K562 (cell line): ENCODE measurements around the gene RUNX3. TPM values are rescaled to one million over a fixed set of nuclear protein-coding genes. Genes with fewer than 3 reads are reported as not detected.
A peak's percentile ranks its signal among the peaks of the same experiment; 100 is the strongest.

Experiments used
- ATF7 ChIP-seq: fragments of 450-650 bp; IDR thresholded peaks from 2 replicates; pipeline ENCODE4 v1.7.1; 2014; ENCODE audit warnings: mild to moderate bottlenecking, moderate library complexity
- E2F5 ChIP-seq: sonication (generic); formaldehyde crosslinking; IDR thresholded peaks from 2 replicates; pipeline ENCODE4 v1.8.0; 2022; ENCODE audit warnings: mild to moderate bottlenecking, missing genetic modification reagents
- FOS ChIP-seq: IDR thresholded peaks from 3 replicates; pipeline ENCODE4 v1.6.1; 2011; ENCODE audit not compliant: insufficient read length; ENCODE audit errors: extremely low read depth
- FOXO4 ChIP-seq: fragments of 450-650 bp; formaldehyde crosslinking; IDR thresholded peaks from 2 replicates; pipeline ENCODE4 v1.4.0; 2020; ENCODE audit warnings: mild to moderate bottlenecking, moderate library complexity
- MAFG ChIP-seq: fragments of 450-650 bp; conservative IDR thresholded peaks from 2 replicates; pipeline ENCODE4 v1.6.1; 2016; ENCODE audit warnings: missing genetic modification characterization, missing compliant biosample characterization
- MEF2D ChIP-seq: conservative IDR thresholded peaks from 2 replicates; pipeline ENCODE4 v1.6.1; 2016; ENCODE audit warnings: low read depth, missing genetic modification characterization, missing compliant biosample characterization
- PATZ1 ChIP-seq: fragments of 250-450 bp; sonication (Bioruptor Pico); IDR thresholded peaks from 2 replicates; pipeline ENCODE4 v1.5.0; 2020; ENCODE audit warnings: mild to moderate bottlenecking, borderline replicate concordance
- RBM17 ChIP-seq: fragments of 200-400 bp; formaldehyde crosslinking; IDR thresholded peaks from 2 replicates; pipeline ENCODE4 v1.6.1; 2017; ENCODE audit warnings: low read depth, mild to moderate bottlenecking, low read length, borderline replicate concordance
- SAFB2 ChIP-seq: fragments of 200-400 bp; formaldehyde crosslinking; IDR thresholded peaks from 2 replicates; pipeline ENCODE4 v1.6.1; 2018; ENCODE audit warnings: borderline replicate concordance, low read length, low read depth, moderate library complexity; ENCODE audit not compliant: severe bottlenecking
- SIX5 ChIP-seq, 2 experiments: IDR thresholded peaks; 2 replicates each; pipeline ENCODE4 v1.6.1; 2011; ENCODE audit warnings: low read length in 2 of 2, borderline replicate concordance in 1 of 2, low read depth in 1 of 2, mild to moderate bottlenecking in 1 of 2, moderate library complexity in 1 of 2; ENCODE audit not compliant: insufficient read depth in 1 of 2
- SNAPC5 ChIP-seq: fragments of 250-450 bp; sonication (Bioruptor Pico); IDR thresholded peaks from 2 replicates; pipeline ENCODE4 v1.8.0; 2021; ENCODE audit warnings: moderate library complexity, mild to moderate bottlenecking, inconsistent platforms
- STAT6 ChIP-seq: sonication (generic); formaldehyde crosslinking; IDR thresholded peaks from 2 replicates; pipeline ENCODE4 v1.8.1; 2023; ENCODE audit warnings: mild to moderate bottlenecking, missing genetic modification reagents
- TCF15 ChIP-seq: fragments of 250-450 bp; sonication (Bioruptor Pico); IDR thresholded peaks from 2 replicates; pipeline ENCODE4 v1.8.0; 2022; ENCODE audit warnings: moderate library complexity, mild to moderate bottlenecking, inconsistent platforms
- TEAD4 ChIP-seq, 2 experiments: sonication (generic) in 1 of 2; formaldehyde crosslinking in 1 of 2; IDR thresholded peaks; 2 replicates each; pipeline versions ENCODE4 v1.6.1 to v1.8.0; 2012 to 2022; ENCODE audit warnings: borderline replicate concordance in 1 of 2, inconsistent platforms in 1 of 2, low read length in 1 of 2, mild to moderate bottlenecking in 1 of 2, missing genetic modification reagents in 1 of 2
- ZNF324 ChIP-seq: fragments of 250-450 bp; sonication (Bioruptor Pico); IDR thresholded peaks from 2 replicates; pipeline ENCODE4 v1.4.0; 2020; ENCODE audit warnings: mild to moderate bottlenecking
- ZNF347 ChIP-seq: fragments of 450-650 bp; formaldehyde crosslinking; IDR thresholded peaks from 2 replicates; pipeline ENCODE4 v1.4.0; 2020; ENCODE audit warnings: low read depth, mild to moderate bottlenecking, moderate library complexity
- ZNF41 ChIP-seq: fragments of 250-450 bp; sonication (Bioruptor Pico); conservative IDR thresholded peaks from 2 replicates; pipeline ENCODE4 v1.4.0; 2020; ENCODE audit warnings: mild to moderate bottlenecking
- ZNF57 ChIP-seq: fragments of 450-650 bp; formaldehyde crosslinking; IDR thresholded peaks from 2 replicates; pipeline ENCODE4 v1.4.0; 2020; ENCODE audit warnings: mild to moderate bottlenecking, moderate library complexity
- ZNF644 ChIP-seq: fragments of 200-800 bp; sonication (Bioruptor generic); IDR thresholded peaks from 2 replicates; pipeline ENCODE4 v1.6.1; 2016; ENCODE audit warnings: low read depth, missing genetic modification characterization, missing compliant biosample characterization
- ZNF778 ChIP-seq: fragments of 450-650 bp; formaldehyde crosslinking; IDR thresholded peaks from 2 replicates; pipeline ENCODE4 v1.4.0; 2020; ENCODE audit warnings: mild to moderate bottlenecking, moderate library complexity
- polyA plus RNA-seq, 8 experiments: library from polyadenylated mRNA; depleted of rRNA in 4 of 8; stranded (reverse) in 5 of 8; unstranded in 3 of 8; fragments of >200 nt; fragmentation: Nextera tagmentation in 2 of 8; fragmentation: Illumina TruSeq in 1 of 8; extraction: Ambion mirVana in 2 of 8; extraction: Trizol in 1 of 8; gene quantifications; 2 replicates each; pipeline versions ENCODE4 v1.2.1 to v1.2.3, GENCODE V29; 2011 to 2014; ENCODE audit warnings: inconsistent platforms in 1 of 8, missing spikeins in 1 of 8
- total RNA-seq, 7 experiments: library from RNA; depleted of rRNA in 6 of 7; stranded (reverse); fragments of >200 nt in 6 of 7; fragmentation: Illumina TruSeq in 2 of 7; extraction: Trizol in 2 of 7; gene quantifications; 2 replicates each; pipeline versions ENCODE4 v1.2.1 to v1.2.3, GENCODE V29; 2011 to 2021; ENCODE audit warnings: low replicate concordance in 1 of 7

RUNX3 gene
- total and polyA plus RNA-seq, 9 of the 15 experiments (the other 6 are each of a cell fraction or from before 2014, with no cell fraction given) = 0.01 to 0.64 (median 0.09) TPM

GRCh38 chr1:24966724-24967346 is 36.8 kb upstream of the RUNX3 start (continued):
- no peak for TF ChIP-seq PATZ1
- TF ChIP-seq SAFB2 = no peak
- TF ChIP-seq ZNF778 = no peak
- TF ChIP-seq ZNF347 (CRISPR knock-in tag) = no peak
- TF ChIP-seq ZNF644 (tag) = no peak
- no peak for TF ChIP-seq FOS
- TF ChIP-seq FOXO4 (CRISPR knock-in tag) = no peak
- no peak for TF ChIP-seq ZNF324 (CRISPR knock-in tag)
- peak; percentile 49 for TF ChIP-seq MAFG (tag)
- TF ChIP-seq ATF7 = peak; percentile 90
- TF ChIP-seq E2F5 = 0 out of 2 replicates have a peak, but pooled peaks have one; percentile 38
- TF ChIP-seq ZNF57 (CRISPR knock-in tag) = no peak
- TF ChIP-seq TEAD4 (IDR thresholded peaks at IDR 0.05; ENCODE audit: low read length) = no peak
- no peak for TF ChIP-seq TEAD4 (CRISPR knock-in tag; IDR thresholded peaks at IDR 0.05; ENCODE audit: borderline replicate concordance)
- TF ChIP-seq MEF2D (tag) = 0 out of 2 replicates have a peak, but pooled peaks have one; percentile 1
- TF ChIP-seq TCF15 (CRISPR knock-in tag) = no peak
- TF ChIP-seq SNAPC5 (CRISPR knock-in tag) = no peak
- no peak for TF ChIP-seq ZNF41 (CRISPR knock-in tag)
- TF ChIP-seq STAT6 (CRISPR knock-in tag) = no peak
- no peak for TF ChIP-seq SIX5 (IDR thresholded peaks at IDR 0.05; ENCODE audit: borderline replicate concordance in 1 of 2, insufficient read depth in 1 of 2, low read depth in 1 of 2, low read length in 2 of 2)
- no peak for TF ChIP-seq RBM17
